Measurements from ENCODE around the gene CTPS1. TPM values are rescaled to one million over a fixed set of nuclear protein-coding genes. Genes with fewer than 3 reads are reported as not detected.
A peak's percentile ranks its signal among the peaks of the same experiment; 100 is the strongest.

Gene CTPS1
- total RNA-seq, 4 donors from 2014 or later = 26.6 to 38.6 (median 32.7) TPM

GRCh38 chr1:40988280-40988679 lies 8.8 kb downstream of the CTPS1 start:
- no peaks in the 10 kb centered on the region for H3K27me3 ChIP-seq
- no peak for TF ChIP-seq POLR2AphosphoS5 (IDR thresholded peaks at IDR 0.05)
- no peak for TF ChIP-seq POLR2A (IDR thresholded peaks at IDR 0.05; ENCODE audit: low read depth)
- no peak for TF ChIP-seq EP300 (IDR thresholded peaks at IDR 0.05)
- TF ChIP-seq CTCF (IDR thresholded peaks at IDR 0.05) = no peak
- no peak overlapping the region for H3K27ac ChIP-seq (replicated peaks in 1 of 4)
- no peak for DNase-seq (ENCODE audit: extremely low spot score)
- H3K4me3 ChIP-seq = no peak overlapping the region
- intact Hi-C loops (cut with DNase I) = no loop called here
- H3K4me1 ChIP-seq = peaks cover 0 to 41% (median 24%) of the 10 kb centered on the region in 4 donors
- WGBS = 85% methylated on average over 3 of the region's 3 CpGs
- H3K9me3 ChIP-seq = no peaks in the 10 kb centered on the region
- H3K36me3 ChIP-seq = peaks cover 35 to 95% (median 87%) of the 10 kb centered on the region in 4 donors

GRCh38 chr1:40989066-40989465 lies 9.6 kb downstream of the CTPS1 start:
- no peak for DNase-seq (ENCODE audit: extremely low spot score)
- 94% methylated on average over 5 of the region's 5 CpGs for WGBS
- peaks cover 35 to 95% (median 90%) of the 10 kb centered on the region in 4 donors for H3K36me3 ChIP-seq
- intact Hi-C loops (cut with DNase I) = no loop called here
- TF ChIP-seq CTCF (IDR thresholded peaks at IDR 0.05) = no peak
- TF ChIP-seq EP300 (IDR thresholded peaks at IDR 0.05) = no peak
- no peak for TF ChIP-seq POLR2AphosphoS5 (IDR thresholded peaks at IDR 0.05)
- TF ChIP-seq POLR2A (IDR thresholded peaks at IDR 0.05; ENCODE audit: low read depth) = no peak
- H3K27ac ChIP-seq (replicated peaks in 1 of 4) = no peak overlapping the region
- no peak overlapping the region for H3K4me3 ChIP-seq
- no peaks in the 10 kb centered on the region for H3K9me3 ChIP-seq
- H3K27me3 ChIP-seq = no peaks in the 10 kb centered on the region
- peaks cover 0 to 33% (median 20%) of the 10 kb centered on the region in 4 donors for H3K4me1 ChIP-seq

GRCh38 chr1:40997096-40997495 lies 17.6 kb downstream of the CTPS1 start:
- peaks cover 32 to 97% (median 75%) of the 10 kb centered on the region in 4 donors for H3K36me3 ChIP-seq
- peaks cover 0 to 7% (median 4%) of the 10 kb centered on the region in 4 donors for H3K4me1 ChIP-seq

GRCh38 chr1:40998668-40999067 lies 19.2 kb downstream of the CTPS1 start:
- Histone ChIP-seq H3K36me3 (peaks cover 30 to 97% (median 70%) of the 10 kb centered on the region in 4 donors), H3K4me3 (no peak overlapping the region), H3K9me3 (no peaks in the 10 kb centered on the region), H3K4me1 (peaks cover 7 to 22% (median 19%) of the 10 kb centered on the region in 4 donors), H3K27ac (replicated peaks in 1 of 4) (no peak overlapping the region), H3K27me3 (no peaks in the 10 kb centered on the region)
- DNase-seq (ENCODE audit: extremely low spot score) = no peak
- TF ChIP-seq POLR2A (IDR thresholded peaks at IDR 0.05; ENCODE audit: low read depth) = no peak
- no peak for TF ChIP-seq EP300 (IDR thresholded peaks at IDR 0.05)
- no peak for TF ChIP-seq POLR2AphosphoS5 (IDR thresholded peaks at IDR 0.05)
- TF ChIP-seq CTCF (IDR thresholded peaks at IDR 0.05) = no peak
- intact Hi-C loops (cut with DNase I) = no loop called here
- WGBS = 91% methylated on average over 4 of the region's 4 CpGs

More at GRCh38 chr1:40997096-40997495, 17.6 kb downstream of the CTPS1 start:
- TF ChIP-seq CTCF (IDR thresholded peaks at IDR 0.05) = no peak
- no peak for TF ChIP-seq POLR2A (IDR thresholded peaks at IDR 0.05; ENCODE audit: low read depth)
- no peak for TF ChIP-seq EP300 (IDR thresholded peaks at IDR 0.05)
- TF ChIP-seq POLR2AphosphoS5 (IDR thresholded peaks at IDR 0.05) = no peak
- H3K4me3 ChIP-seq = no peak overlapping the region
- H3K27me3 ChIP-seq = no peaks in the 10 kb centered on the region
- no peaks in the 10 kb centered on the region for H3K9me3 ChIP-seq
- DNase-seq (ENCODE audit: extremely low spot score) = no peak
- 95% methylated on average over 8 of the region's 8 CpGs for WGBS
- H3K27ac ChIP-seq (replicated peaks in 1 of 4) = no peak overlapping the region
- intact Hi-C loops (cut with DNase I) = no loop called here

GRCh38 chr1:41003127-41003639 lies 23.7 kb downstream of the CTPS1 start:
- Histone ChIP-seq H3K4me3 (no peak overlapping the region), H3K27me3 (no peaks in the 10 kb centered on the region), H3K27ac (replicated peaks in 1 of 4) (peak overlapping the region in 3 of 4 donors; percentile 39 to 65 (median 44)), H3K4me1 (peaks cover 10 to 27% (median 24%) of the 10 kb centered on the region in 4 donors), H3K9me3 (no peaks in the 10 kb centered on the region), H3K36me3 (peaks cover 24 to 98% (median 70%) of the 10 kb centered on the region in 4 donors)
- intact Hi-C loops (cut with DNase I) = no loop called here
- 84% methylated on average over 9 of the region's 9 CpGs for WGBS
- DNase-seq (ENCODE audit: extremely low spot score) = no peak
- TF ChIP-seq POLR2AphosphoS5 (IDR thresholded peaks at IDR 0.05) (no peak), POLR2A (IDR thresholded peaks at IDR 0.05; ENCODE audit: low read depth) (no peak), EP300 (IDR thresholded peaks at IDR 0.05) (no peak), CTCF (IDR thresholded peaks at IDR 0.05) (no peak)
